Activated CD4-positive, alpha-beta T cell treated with anti-CD3 and anti-CD28 coated beads, Interleukin-2, Interleukin-6, amounts not matched to agents 100 ng/mL and 50 ng/mL, durations not matched to agents 16 hours and 8 hours (primary cell): Measurements from ENCODE around the gene CGN.
"Not testable (repeated sequence)": the region's sequence is repeated elsewhere in the genome, so short reads cannot be mapped to it uniquely, and the experiment has no call there.

Experiments
- DNase-seq: peaks from one replicate; pipeline ENCODE4 v3.0.0-alpha.2; 2020

Gene CGN

GRCh38 chr1:151501474-151501873 lies 9.7 kb upstream of the CGN start:
- DNase-seq, result no peak

DNA sequence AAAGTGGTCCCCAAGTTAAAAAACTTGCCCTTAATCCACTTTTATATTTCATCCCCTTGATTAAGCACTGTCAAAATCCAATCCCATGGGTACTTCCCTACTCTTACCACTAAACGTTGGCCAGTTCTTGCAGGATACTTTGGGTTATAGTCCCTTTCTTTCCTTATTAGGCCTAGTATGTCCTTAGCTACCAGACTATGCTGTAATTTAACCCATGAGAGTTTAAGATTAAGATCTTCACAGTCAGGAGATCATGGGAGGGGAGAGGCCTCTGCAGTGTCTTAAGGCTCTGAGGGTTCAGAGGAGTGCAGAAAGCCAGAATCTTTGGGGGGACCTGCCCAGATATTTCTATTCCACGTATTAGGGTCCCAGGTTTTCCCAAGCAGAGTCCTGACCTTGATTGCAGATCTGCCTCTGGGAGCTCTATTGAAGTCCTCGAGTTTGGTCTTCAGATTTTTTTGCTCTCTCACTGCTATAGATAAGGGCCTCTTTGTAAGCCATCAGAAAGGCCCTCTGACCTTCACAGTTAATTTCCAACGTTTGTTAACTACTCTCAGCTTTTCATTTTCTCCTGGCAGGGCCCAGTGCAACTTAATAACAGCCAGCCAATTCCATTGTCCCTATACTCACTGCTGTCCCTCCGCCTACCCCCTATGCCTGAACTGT lies 9.0 kb upstream of the CGN start:
- DNase-seq, result no peak

DNA sequence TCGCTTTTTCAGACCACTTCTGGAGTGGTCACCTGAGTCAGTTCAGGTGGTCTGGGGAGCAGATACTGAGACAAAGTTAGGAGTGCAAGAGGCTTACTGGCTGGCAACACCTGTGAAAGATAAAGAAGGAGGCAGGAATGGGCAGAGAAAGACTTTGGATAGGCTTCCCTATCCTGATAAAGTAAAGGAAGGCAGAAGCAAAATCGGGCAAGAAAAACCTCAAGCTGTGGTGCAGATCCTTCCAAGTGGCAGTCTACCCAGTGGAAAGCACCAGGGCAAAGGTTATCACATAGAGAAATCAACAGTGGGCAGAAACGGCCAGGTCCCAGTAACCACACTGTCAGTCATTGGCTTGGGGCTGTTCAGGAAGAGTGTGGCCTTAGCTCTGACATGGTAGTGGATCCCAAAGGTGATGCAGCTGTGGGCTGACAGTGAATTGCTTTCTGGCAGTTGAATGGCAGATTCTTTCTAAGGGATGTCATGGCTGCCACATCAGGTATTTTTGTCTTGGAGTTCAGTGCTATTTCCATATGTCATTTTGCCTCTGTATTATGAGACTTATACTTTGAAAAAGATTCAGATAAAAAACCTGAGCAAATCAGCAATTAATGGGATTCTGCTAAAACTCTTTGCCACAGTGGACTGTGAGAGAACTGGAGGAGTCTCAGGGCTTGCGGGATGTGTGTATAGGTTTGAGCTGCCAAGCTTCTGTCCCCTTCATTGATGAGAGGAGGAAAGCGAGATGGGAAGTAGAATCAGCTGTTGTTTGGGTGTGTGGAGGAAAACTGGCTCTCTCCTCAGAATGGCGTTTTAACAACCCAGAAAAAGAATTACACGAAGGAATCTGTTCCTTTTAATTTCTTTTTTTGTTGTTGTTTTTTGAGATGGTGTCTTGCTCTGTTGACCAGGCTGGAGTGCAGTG lies 8.1 kb upstream of the CGN start:
- DNase-seq, result no peak

DNA sequence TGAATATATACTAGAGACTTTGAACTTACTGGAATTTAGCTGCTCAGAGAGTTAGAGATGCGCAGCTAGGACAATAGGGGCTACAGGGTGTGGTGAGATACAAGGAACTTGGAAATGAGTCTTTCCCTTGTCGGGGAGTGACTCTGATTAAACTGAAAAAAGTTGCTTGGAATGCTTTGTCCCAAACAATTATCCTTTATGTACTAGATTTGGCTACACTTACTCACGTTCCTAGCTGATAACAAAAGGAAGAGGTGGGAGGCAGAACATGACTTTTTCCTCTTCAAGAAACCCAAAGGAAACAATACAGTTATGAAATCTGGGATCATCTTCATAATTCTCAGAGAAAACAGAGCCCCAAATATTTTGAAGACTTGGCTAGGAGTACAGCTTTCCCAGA lies 6.9 kb upstream of the CGN start:
- no peak for DNase-seq

DNA sequence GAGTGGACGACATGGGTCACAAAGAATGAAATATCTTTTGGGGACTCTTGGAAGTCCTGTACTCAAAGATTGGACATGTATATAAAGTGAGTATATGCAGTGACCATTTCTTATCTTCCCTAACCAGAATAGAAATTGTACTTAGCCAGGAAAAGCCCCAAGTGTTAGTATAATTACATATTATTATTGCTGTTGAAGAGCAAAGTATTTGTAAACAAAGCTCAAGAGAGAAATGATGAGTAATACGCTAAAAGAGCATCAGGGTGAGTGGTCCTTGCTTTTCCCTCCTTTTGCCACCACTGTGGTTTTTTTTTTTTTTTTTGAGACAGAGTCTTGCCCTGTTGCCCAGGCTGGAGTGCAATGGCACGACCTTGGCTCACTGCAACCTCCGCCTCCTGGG lies 6.4 kb upstream of the CGN start:
- DNase-seq, result no peak

GRCh38 chr1:151508833-151509232 lies 2.4 kb upstream of the CGN start:
- DNase-seq, result no peak

DNA sequence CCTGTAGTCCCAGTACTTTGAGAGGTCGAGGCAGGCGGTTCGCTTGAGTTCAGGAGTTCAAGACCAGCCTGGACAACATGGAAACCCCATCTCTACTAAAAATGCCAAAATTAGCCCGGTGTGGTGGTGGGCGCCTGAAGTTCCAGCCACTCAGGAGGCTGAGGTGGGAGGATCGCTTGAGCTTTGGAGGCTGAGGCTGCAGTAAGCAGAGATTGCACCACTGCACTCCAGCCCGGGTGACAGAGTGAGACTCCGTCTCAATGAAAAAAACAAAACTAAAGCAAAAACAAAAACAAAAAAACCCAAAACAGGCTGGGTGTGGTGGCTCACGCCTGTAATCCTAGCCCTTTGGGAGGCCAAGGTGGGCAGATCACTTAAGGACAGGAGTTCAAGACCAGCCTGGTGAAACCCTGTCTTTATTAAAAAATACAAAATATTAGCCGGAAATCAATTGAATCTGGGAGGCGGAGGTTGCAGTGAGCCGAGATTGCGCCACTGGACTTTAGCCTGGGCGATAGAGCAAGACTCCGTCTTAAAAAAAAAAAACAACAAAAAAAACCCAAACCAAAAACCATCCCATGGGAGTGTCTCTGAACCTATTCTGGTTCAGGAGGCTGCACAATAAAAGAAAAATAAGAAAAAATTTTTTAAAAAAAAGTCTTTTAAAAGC lies 1.7 kb upstream of the CGN start:
- DNase-seq, result no peak

DNA sequence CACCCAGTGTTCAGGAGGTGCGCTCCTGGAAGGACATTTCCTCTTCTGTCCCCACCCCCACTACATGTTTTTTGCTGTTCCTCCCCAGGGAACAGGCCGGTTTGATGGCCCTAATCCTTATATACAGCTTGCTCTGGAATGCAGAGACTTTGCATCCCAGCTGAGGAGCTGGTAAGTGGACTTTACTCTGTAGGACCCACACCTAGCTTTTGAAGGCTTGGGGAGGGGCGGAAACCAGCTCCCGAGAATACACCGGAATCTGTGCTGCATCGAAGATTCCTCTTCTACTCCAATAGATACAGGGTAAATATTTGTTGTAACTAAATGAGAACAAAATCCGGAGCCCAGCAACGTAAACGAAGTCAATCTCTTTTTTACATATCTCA lies 1.2 kb upstream of the CGN start:
- no peak for DNase-seq

GRCh38 chr1:151510614-151510956 lies 602 bp upstream of the CGN start:
- DNase-seq, result no peak

GRCh38 chr1:151511636-151512215 lies 539 bp downstream of the CGN start:
- peak; percentile 18 for DNase-seq

DNA sequence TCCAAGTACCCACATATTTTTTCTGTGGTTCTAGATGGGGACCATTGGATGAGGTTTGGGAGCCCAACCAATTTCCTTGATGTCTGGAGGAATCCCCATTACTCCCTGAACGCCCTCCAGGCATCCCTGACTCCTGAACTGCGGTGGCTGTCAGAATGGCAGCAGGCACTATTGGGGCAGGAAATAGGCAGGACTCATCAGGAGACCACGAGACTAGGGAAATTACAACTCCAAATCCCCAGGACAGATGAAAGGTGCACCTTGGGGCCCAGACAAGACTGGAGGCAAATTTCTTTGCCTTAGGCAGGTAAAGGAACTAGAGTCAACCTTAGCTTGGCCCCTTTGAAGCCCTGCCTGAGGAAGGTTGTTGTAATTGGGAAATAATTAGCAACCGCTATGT lies 1.1 kb downstream of the CGN start:
- no peak for DNase-seq

- DNase-seq, result no peak
These were observed 1.8 kb downstream of the CGN start for GRCh38 chr1:151512801-151513625.

DNA sequence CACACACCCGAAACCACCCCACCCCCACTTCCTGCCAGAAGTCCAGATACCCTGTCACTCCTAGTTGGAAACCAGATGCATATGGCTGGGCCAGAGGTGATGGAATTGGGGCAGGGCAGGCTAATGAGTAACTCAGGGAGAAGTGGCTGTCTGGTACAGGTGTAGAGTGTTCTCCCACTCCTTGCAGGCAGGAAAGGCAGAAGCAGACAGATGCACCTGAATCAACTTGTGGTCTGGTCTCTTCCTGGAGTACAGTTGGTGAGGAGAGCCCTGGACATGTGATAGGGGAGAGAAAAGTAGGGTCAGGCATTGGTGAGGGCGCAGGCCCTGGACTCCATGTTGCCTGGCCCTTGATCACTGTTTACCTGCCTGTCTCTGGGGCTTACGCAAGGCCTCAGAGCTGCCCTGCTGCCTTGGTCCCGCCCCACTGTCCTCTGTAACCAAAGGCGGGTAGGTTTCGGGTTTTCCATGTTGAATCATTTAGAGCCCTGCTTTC lies 2.5 kb downstream of the CGN start:
- peak; percentile 18 for DNase-seq

DNA sequence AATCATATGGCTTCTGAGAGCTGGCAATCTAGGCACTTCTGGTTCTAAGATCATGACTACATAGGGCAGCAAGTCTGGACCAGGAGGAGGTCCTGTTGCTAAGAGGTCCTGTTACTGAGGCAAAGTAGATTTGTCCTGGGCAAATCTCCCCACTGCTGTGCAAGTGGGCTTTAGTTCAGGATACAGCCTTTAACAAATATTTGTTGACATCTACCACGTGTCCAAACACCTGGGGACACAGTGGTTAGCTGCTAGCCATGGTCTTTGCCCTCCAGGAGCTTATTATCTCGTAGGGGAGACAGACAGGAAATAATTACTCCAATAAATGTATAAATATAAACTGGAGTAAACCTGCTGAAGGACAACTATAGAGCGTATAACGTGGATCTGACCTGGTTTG lies 3.2 kb downstream of the CGN start:
- DNase-seq, result no peak

DNA sequence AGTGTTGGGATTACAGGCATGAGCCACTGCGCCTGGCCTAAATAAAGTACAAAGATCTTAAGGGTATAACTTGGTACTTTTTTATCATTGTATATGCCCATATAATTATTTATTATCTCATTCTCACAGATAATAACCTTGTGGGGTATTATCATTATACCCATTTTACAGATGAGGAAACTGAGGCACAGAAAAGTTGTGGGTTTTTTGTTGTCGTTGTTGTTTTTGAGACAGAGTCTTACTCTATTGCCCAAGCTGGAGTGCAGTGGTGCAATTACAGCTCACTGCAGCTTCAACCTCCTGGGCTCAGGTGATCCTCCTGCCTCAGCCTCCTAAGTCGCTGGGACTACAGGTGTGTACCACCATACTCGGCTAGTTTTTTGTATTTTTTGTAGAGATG lies 4.1 kb downstream of the CGN start:
- no peak for DNase-seq

GRCh38 chr1:151516031-151516511 lies 4.9 kb downstream of the CGN start:
- DNase-seq, result no peak

DNA sequence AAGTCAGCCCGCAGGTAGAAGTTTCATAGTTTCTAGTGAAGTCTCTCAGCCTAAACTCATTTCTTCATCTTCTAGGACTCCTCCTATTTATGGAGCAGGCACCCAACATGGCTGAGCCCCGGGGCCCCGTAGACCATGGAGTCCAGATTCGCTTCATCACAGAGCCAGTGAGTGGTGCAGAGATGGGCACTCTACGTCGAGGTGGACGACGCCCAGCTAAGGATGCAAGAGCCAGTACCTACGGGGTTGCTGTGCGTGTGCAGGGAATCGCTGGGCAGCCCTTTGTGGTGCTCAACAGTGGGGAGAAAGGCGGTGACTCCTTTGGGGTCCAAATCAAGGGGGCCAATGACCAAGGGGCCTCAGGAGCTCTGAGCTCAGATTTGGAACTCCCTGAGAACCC lies 7.2 kb downstream of the CGN start:
- no peak for DNase-seq

DNA sequence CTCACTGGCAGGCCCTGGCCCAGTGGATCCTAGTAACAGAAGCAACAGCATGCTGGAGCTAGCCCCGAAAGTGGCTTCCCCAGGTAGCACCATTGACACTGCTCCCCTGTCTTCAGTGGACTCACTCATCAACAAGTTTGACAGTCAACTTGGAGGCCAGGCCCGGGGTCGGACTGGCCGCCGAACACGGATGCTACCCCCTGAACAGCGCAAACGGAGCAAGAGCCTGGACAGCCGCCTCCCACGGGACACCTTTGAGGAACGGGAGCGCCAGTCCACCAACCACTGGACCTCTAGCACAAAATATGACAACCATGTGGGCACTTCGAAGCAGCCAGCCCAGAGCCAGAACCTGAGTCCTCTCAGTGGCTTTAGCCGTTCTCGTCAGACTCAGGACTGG lies 7.7 kb downstream of the CGN start:
- DNase-seq, result no peak

DNA sequence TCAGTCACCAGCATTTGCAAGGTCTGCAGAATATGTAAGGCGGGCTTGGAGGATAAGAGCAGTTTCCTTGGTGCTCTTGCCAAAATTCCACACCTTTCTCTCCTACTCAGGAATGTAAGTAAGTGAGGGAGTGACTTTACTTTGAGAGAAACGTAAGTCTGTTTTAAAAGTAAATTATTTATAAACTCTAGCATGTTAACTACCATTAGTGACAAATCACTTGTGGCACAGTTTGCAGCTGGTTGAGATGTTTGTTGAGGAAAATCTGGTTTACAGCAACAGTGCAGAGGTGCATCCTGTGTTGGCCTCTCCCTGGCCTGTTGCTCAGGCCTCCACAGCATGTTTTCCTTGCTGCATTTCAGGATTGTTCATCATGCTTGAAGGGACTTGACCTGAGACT lies 8.5 kb downstream of the CGN start:
- DNase-seq, result no peak

DNA sequence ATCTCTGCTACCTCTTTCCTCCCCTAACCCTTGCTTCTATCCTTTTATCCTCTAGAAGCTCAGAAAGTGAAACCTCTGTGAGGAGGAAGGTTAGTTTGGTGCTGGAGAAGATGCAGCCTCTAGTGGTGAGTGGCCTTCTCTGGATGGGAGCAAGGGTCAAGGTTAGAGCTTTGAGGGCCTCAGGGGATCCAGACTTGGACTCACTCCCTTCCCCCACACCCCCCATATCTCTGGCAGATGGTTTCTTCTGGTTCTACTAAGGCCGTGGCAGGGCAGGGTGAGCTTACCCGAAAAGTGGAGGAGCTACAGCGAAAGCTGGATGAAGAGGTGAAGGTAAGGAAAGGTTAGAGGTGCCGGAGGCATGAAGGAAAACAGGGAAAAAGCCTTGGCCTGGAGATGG lies 9.2 kb downstream of the CGN start:
- no peak for DNase-seq

GRCh38 chr1:151522427-151522826 lies 11.2 kb downstream of the CGN start:
- not testable (repeated sequence) for DNase-seq

GRCh38 chr1:151523326-151523725 lies 12.1 kb downstream of the CGN start:
- DNase-seq, result no peak
